Dendritic cell treated with granulocyte-macrophage colony-stimulating factor and Interleukin-4, amounts not matched to agents 40 ng/mL and 50 ng/mL, for 4 days (primary cell): Measurements from ENCODE around the gene TBC1D9B.
"Not testable (repeated sequence)": the region's sequence is repeated elsewhere in the genome, so short reads cannot be mapped to it uniquely, and the experiment has no call there.

ENCODE experiments used
- H3K27ac Mint-ChIP-seq: one replicate; pipeline ENCODE4 v1.8.0; 2022; ENCODE audit warnings: mild to moderate bottlenecking, mixed read lengths
- H3K27me3 Mint-ChIP-seq: one replicate; pipeline ENCODE4 v1.8.0; 2022; ENCODE audit warnings: mild to moderate bottlenecking, mixed read lengths
- H3K36me3 Mint-ChIP-seq: one replicate; pipeline ENCODE4 v1.8.0; 2022; ENCODE audit warnings: low read depth, mixed read lengths
- H3K4me1 Mint-ChIP-seq: one replicate; pipeline ENCODE4 v1.8.0; 2022; ENCODE audit warnings: low read depth, mixed read lengths
- H3K4me3 Mint-ChIP-seq: one replicate; pipeline ENCODE4 v1.8.0; 2022; ENCODE audit warnings: mild to moderate bottlenecking, moderate library complexity, mixed read lengths
- H3K9me3 Mint-ChIP-seq: one replicate; pipeline ENCODE4 v1.8.0; 2022; ENCODE audit warnings: mixed read lengths
- intact Hi-C: fragments of 100-400 bp; cut with micrococcal nuclease; formaldehyde crosslinking; loops from one replicate; pipeline ENCODE4 v1.15.0; 2022

TBC1D9B gene

DNA sequence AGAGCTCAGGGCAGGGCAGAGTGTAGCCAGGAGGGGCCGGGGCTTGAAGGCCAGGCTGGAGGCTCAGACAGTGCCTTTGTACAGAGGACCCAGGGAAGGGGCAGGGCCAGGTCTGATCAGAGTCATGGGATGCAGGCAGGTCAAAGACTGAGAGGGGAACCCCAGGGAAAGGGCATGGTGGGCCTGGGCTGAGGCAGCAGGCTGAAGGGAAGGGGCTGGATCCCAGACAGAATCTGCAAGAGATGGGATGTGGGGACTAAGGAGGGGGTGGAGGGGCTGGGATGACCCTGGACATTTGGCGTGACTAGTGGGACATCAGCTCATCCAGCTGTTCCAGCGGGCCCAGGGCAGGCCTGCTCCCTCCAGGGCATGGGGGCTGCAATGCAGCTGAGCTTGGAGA lies 33.6 kb downstream of the TBC1D9B start:
- no peak overlapping the region for H3K4me3 Mint-ChIP-seq
- no peaks in the 10 kb centered on the region for H3K9me3 Mint-ChIP-seq
- intact Hi-C loops, result no loop called here
- H3K27ac Mint-ChIP-seq, result no peak overlapping the region
- H3K4me1 Mint-ChIP-seq, result peaks cover 15% of the 10 kb centered on the region
- H3K36me3 Mint-ChIP-seq, result peaks cover 99% of the 10 kb centered on the region
- H3K27me3 Mint-ChIP-seq, result no peaks in the 10 kb centered on the region

DNA sequence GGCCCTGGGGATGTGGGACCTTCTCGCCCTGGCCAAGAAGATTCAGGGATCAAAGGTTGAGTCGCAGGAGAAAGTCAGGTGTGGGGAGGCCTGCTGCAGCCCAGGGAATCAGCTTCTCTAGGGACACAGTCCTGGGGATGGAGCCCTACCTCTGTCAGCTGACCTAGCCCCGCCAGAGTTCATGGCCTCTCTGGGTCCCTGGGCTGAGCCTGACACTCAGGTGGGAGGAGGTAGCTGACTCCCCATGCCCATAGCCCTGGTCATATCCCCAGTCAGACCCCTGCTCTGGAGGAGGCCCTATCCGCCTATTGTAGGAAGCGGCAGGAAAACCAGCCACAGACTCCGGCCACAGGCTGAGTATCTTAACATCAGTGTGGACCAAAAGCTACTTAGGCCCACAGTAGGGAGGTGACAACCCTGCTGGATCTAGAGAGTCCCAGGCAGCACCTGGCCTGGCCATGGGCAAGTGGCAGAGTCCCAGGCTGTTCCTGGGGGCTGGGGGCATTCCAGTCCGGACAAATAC lies 34.0 kb downstream of the TBC1D9B start:
- Mint-ChIP-seq H3K36me3 (peaks cover 99% of the 10 kb centered on the region), H3K4me1 (peaks cover 18% of the 10 kb centered on the region), H3K27me3 (no peaks in the 10 kb centered on the region), H3K27ac (no peak overlapping the region), H3K9me3 (no peaks in the 10 kb centered on the region), H3K4me3 (no peak overlapping the region)
- intact Hi-C loops, result no loop called here

DNA sequence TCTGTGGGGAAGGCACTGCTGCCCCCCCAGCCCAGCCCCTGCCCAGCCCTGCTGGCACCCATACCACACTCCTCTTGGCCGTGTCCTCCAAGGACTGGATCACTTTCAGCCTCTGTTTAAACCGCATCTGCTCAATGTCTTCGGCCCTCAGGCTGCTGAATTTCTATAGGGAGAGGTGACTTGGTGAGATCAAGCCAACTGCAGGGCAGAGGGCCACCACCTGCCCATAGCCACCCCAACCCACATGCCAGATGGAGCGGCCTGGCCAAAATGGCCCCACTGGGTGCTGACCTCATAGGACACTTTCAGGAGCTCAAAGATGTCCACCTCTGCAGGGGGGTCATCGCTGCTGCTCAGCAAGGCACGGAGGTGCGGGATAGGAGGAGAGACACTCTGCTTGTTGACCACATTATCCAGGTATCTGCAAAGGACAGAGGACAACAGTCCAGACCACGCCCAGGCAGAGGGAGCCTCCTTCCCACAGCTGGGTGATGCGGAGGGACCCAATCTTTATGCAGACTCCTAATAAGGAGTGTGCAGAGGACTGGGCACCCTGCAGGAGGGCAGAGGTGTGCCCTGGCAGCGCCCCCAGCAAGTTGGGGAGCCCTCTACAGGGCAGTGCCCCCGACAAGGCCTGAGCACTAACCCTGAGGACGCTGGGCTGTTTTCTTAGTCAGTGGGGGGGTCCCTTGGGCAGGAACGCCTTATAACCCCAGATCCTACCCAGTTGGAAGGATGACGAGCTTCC lies 34.7 kb downstream of the TBC1D9B start:
- Mint-ChIP-seq H3K27ac (no peak overlapping the region), H3K36me3 (peaks cover 99% of the 10 kb centered on the region), H3K9me3 (no peaks in the 10 kb centered on the region), H3K4me3 (no peak overlapping the region), H3K4me1 (peaks cover 24% of the 10 kb centered on the region), H3K27me3 (no peaks in the 10 kb centered on the region)
- intact Hi-C loops, result no loop called here

DNA sequence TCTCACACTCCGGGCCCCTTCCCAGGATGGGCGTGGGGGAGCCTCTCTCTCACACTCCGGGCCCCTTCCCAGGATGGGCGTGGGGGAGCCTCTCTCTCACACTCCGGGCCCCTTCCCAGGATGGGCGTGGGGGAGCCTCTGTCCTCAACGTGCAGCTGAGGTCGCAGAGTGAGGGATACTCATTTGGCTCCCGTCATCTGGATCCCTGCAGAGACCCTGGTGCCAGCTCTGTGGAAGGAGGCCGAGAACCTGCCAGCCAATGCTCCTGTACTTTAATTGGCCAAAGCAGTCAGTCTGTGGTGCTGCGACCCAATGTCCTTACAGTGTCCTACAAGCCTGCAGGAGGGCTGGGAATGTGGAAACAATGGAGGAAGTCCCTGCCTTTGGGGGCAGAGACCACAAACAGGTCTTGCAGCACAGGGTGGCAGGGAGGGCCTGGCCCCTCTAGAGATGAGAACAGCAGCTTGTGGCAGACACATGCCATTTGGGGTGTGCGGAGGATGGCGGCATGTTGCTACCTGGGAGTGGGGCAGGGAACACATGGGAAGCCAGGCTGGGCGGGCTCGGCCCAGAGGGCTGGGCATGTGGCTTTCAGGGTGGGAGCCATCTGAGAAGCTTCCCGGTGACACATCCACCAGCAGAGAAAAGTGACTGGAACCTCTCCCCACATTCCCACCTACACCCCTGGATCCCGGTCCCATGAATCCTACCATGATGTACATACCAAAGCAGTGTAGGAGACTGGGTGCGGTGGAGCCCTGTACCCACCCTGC lies 35.5 kb downstream of the TBC1D9B start:
- H3K9me3 Mint-ChIP-seq, result no peaks in the 10 kb centered on the region
- intact Hi-C loops, result no loop called here
- H3K27ac Mint-ChIP-seq, result no peak overlapping the region
- H3K36me3 Mint-ChIP-seq, result peaks cover 100% of the 10 kb centered on the region
- H3K27me3 Mint-ChIP-seq, result no peaks in the 10 kb centered on the region
- no peak overlapping the region for H3K4me3 Mint-ChIP-seq
- H3K4me1 Mint-ChIP-seq, result peaks cover 23% of the 10 kb centered on the region

DNA sequence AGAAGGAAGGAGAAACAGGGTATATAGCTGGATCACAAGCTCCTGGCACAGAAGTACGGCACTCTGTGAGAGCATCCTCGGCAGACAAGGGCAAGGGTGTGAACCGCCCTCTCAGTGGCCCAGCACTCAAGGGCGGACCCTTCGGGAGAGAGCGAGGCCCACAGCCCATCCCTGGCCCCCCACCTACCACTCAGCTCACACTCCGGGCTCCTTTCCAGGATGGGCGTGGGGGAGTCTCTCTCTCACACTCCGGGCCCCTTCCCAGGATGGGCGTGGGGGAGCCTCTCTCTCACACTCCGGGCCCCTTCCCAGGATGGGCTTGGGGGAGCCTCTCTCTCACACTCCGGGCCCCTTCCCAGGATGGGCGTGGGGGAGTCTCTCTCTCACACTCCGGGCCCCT lies 36.2 kb downstream of the TBC1D9B start:
- intact Hi-C loops, H3K27me3 Mint-ChIP-seq, H3K27ac Mint-ChIP-seq, H3K9me3 Mint-ChIP-seq, H3K4me3 Mint-ChIP-seq: not testable (repeated sequence)
- H3K4me1 Mint-ChIP-seq, result peaks cover 23% of the 10 kb centered on the region
- H3K36me3 Mint-ChIP-seq, result peaks cover 100% of the 10 kb centered on the region

DNA sequence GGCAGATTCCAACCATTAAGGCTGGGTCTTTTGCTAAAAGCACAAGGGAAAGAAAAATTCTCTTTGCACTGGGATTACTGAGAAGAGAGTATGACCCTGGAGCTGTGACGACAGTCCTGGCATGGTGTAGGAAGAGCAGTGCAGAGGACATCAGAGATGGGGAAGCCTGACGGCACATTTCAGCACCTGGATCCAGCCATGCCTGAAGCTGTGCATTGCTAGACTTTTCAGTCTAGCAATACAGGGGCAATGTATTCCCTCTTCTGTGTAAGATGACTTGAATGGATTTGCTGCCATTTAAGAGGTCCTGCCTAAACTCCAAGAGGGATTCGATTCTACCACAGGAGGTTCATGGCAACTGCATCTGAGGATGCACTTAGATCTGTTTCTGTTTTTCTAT lies 36.7 kb downstream of the TBC1D9B start:
- no peaks in the 10 kb centered on the region for H3K9me3 Mint-ChIP-seq
- no peak overlapping the region for H3K4me3 Mint-ChIP-seq
- intact Hi-C loops, result no loop called here

DNA sequence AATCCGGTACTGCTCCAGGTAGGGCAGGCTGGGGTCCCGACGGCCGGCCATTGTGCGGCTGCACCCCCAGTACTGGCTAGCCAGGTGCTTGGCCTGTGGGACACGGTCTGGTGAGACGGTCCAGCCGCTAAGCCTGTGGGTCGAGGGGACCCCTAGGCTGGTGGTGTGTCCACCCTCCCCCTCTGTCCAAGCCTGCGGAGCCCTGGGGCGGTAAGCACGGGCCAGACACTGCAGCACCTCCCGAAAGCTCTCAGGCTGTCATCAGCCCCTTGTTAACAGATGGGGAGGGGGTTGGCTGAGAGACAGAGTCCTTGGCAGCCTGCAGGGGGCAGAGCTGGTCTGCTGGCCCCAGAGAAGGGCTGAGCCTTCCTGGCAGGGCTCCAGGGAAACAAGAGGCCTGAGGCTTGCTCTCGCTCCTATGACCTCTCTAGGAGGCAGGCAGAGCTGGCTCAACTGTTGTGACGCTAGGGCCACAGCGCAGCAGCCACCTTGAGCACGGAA lies 37.2 kb downstream of the TBC1D9B start:
- Mint-ChIP-seq H3K27me3 (no peaks in the 10 kb centered on the region), H3K27ac (no peak overlapping the region), H3K36me3 (peaks cover 100% of the 10 kb centered on the region), H3K4me3 (no peak overlapping the region), H3K4me1 (peaks cover 19% of the 10 kb centered on the region), H3K9me3 (no peaks in the 10 kb centered on the region)
- intact Hi-C loops, result no loop called here

More for the DNA sequence above, 36.7 kb downstream of the TBC1D9B start:
- H3K27me3 Mint-ChIP-seq, result no peaks in the 10 kb centered on the region
- H3K4me1 Mint-ChIP-seq, result peaks cover 19% of the 10 kb centered on the region
- H3K27ac Mint-ChIP-seq, result no peak overlapping the region
- H3K36me3 Mint-ChIP-seq, result peaks cover 100% of the 10 kb centered on the region

DNA sequence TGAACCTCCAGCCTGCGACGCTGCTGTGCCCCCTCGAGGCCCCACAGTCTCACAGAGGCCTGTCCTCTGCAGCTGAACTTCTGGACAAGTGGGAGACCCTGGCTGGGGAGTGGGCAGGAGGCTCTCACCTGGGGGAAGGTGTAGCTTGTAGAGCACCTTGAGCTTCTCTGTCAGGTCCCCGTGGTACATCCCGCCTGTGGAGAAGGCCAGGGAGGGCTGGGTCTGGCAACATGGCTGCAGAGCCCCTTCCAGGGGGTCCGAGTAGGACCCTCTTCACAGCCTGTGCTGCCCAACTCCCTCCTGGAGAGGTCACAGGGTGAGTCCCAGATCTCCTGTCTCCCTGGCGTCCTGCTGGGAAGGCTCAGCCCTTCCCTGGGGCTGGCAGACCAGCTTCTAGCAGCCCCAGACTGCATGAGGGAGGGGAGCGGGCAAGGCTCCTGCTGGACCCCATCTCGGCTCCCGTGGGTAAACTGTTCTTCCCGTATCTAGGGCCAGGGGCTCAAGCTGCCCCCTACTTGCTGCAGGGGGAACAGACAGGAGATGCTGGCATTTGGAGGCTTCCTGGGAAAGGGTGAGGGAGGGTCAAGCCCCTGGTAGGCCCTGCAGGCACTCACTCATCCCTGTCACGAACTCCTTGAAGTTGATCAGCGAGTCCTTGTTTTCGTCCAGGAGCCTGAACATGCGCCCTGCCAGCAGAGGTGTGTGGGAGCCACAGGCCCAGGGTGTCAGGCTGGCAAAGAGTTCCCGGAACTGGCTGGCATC lies 37.9 kb downstream of the TBC1D9B start:
- Mint-ChIP-seq H3K9me3 (no peaks in the 10 kb centered on the region), H3K36me3 (peaks cover 100% of the 10 kb centered on the region), H3K4me3 (no peak overlapping the region), H3K27ac (no peak overlapping the region), H3K4me1 (peaks cover 19% of the 10 kb centered on the region), H3K27me3 (no peaks in the 10 kb centered on the region)
- intact Hi-C loops, result no loop called here

DNA sequence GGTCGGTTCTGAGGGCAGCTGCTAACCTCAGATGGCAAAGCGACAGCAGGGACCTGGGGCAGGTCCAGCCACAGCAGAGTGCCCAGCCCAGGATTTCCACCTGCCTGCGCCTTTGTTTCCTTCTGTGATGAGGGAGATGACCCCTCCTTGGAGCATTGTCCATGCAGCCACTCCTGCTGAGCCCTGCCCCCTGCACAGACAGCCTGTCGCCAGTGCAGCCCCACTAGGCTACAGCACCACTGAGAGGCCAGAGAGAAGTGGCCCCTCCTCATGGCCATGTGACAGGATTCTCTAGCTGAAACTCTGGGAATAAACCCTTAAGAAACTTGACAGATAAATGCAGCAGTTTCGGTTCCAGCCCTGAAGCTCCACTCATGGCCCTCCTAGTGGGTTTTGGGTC lies 38.6 kb downstream of the TBC1D9B start:
- H3K27me3 Mint-ChIP-seq, result no peaks in the 10 kb centered on the region
- no peaks in the 10 kb centered on the region for H3K9me3 Mint-ChIP-seq
- no peak overlapping the region for H3K27ac Mint-ChIP-seq
- intact Hi-C loops, result no loop called here
- H3K4me3 Mint-ChIP-seq, result no peak overlapping the region
- H3K36me3 Mint-ChIP-seq, result peaks cover 100% of the 10 kb centered on the region
- peaks cover 19% of the 10 kb centered on the region for H3K4me1 Mint-ChIP-seq

DNA sequence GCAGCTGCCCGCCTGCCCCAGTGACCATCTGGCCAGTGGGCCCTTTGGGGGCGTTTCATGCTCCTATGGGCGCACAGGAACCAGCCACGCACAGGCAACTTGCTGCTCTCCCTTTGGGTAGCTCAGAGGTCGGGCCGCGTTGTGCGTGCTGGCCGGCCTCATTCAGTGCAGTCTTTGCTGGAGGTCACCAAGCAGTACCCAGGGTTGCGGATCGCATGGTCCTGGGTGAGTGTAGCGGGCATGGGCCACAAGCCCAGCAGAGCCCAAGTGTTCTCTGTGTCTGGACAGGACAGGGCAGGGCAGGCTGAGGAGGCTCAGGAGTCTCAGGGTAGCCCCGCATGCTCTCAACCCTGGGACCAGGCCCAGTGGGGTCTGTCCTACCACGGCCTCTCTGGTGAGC lies 39.2 kb downstream of the TBC1D9B start:
- intact Hi-C loops, result no loop called here
- Mint-ChIP-seq H3K4me3 (no peak overlapping the region), H3K9me3 (no peaks in the 10 kb centered on the region), H3K27me3 (no peaks in the 10 kb centered on the region), H3K36me3 (peaks cover 100% of the 10 kb centered on the region), H3K27ac (no peak overlapping the region), H3K4me1 (peaks cover 19% of the 10 kb centered on the region)

DNA sequence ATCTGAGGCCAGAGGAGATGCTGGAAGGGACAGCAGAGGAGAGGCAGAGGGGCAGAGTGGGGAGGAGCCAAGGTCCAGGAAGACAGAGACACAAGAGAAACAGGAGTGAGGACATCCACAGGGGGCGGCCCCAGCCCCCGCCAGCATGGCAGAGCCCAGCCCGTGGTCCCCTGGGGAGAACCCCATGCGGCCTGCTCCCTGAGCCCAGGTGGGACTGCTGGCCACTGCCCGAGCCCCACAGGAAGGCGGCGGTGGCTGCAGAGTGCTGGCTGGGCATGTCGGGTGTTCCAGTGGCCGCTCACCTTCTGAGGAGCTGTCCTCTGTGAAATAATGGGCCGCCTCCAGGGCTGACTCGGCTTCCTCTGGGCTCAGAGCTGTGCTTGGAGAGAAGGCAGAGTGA lies 40.2 kb downstream of the TBC1D9B start:
- Mint-ChIP-seq H3K9me3 (no peaks in the 10 kb centered on the region), H3K4me1 (peaks cover 19% of the 10 kb centered on the region), H3K36me3 (peaks cover 100% of the 10 kb centered on the region), H3K27ac (peak overlapping the region; percentile 21), H3K27me3 (no peaks in the 10 kb centered on the region), H3K4me3 (no peak overlapping the region)
- intact Hi-C loops, result no loop called here

DNA sequence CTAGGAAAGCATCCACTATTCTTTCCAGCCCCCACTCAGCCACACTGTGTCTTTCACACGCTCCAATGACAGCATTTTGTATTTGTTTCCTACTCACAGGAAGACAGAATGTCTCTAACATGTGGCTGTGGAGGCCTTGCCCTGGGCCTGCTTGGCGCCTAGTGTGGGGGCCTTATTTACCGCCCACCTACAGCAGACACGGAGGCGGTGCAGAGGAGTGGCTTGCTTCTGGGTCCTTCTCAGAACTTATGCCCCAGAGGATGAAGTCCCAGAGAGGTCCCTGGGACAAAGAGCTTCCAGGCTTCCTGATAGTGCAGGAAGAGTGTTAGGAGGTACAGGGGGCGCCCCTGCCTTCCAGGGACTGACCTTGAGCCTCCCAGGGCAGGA lies 40.6 kb downstream of the TBC1D9B start:
- H3K27me3 Mint-ChIP-seq, result no peaks in the 10 kb centered on the region
- H3K4me3 Mint-ChIP-seq, result no peak overlapping the region
- H3K4me1 Mint-ChIP-seq, result peaks cover 19% of the 10 kb centered on the region
- H3K9me3 Mint-ChIP-seq, result no peaks in the 10 kb centered on the region
- intact Hi-C loops, result no loop called here
- H3K27ac Mint-ChIP-seq, result peak overlapping the region; percentile 21
- H3K36me3 Mint-ChIP-seq, result peaks cover 100% of the 10 kb centered on the region

DNA sequence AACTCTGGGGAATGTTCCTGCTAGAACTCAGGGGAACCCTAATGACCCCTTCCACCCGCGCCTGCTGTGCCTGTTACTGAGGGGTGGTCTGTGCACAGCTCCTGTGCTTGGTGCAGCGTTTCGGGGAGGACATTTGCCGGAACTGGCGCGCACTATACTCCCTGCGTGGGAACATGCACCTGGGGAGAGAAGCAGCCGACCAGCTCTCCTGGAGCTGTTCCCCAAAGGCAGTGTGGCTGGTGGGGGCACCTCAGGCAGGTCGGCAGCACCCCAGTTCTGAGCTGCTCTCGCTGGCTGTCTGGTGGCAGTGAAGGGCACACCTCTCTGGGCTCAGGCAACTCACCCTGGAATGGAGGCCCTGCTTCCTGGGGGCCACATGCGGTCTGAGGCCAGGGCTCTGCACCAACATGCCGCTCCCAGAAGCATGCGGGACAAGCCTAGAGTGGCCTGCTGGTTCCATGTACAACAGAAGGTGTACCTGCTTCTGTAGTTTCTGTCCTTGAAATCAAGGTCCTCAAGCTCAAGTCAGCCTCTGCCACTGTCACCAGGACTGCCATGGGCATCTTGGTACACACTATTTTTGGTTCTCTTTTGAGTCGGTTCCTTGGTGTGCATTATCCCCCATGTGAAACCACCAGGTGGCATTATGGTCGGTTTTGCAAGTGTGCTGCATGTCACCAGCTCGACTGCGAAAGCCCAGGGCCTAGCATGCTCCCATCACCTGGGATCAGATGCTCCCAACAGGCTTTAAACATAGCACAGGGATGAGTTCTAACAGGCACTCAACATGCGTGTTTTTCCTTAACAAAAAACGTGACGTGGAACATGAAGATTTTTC lies 41.2 kb downstream of the TBC1D9B start:
- Mint-ChIP-seq H3K4me3 (no peak overlapping the region), H3K27me3 (no peaks in the 10 kb centered on the region), H3K27ac (no peak overlapping the region), H3K9me3 (no peaks in the 10 kb centered on the region), H3K4me1 (peaks cover 19% of the 10 kb centered on the region), H3K36me3 (peaks cover 100% of the 10 kb centered on the region)
- intact Hi-C loops, result no loop called here
